Neural cell (in vitro differentiated cells): ENCODE data around the gene IQCM.

Source experiments
- CTCF ChIP-seq: fragments of 450-650 bp; IDR thresholded peaks from 2 replicates; pipeline ENCODE4 v1.5.1; 2014; ENCODE audit warnings: antibody characterized with exemption, mild to moderate bottlenecking, moderate library complexity; ENCODE audit not compliant: poor library complexity, severe bottlenecking
- EZH2 ChIP-seq: fragments of 200-600, 300-800 bp; shearing (Covaris generic), sonication (generic); IDR thresholded peaks from 2 replicates; pipeline ENCODE4 v1.6.1; 2014; ENCODE audit warnings: antibody characterized with exemption, low read length, borderline replicate concordance, mild to moderate bottlenecking; ENCODE audit not compliant: insufficient read depth, poor library complexity, severe bottlenecking
- RAD21 ChIP-seq: fragments of 450-650 bp; conservative IDR thresholded peaks from 2 replicates; pipeline ENCODE4 v1.6.1; 2014; ENCODE audit warnings: antibody characterized with exemption, mild to moderate bottlenecking, moderate library complexity

GRCh38 chr4:149716728-149717127 is 98.9 kb downstream of the IQCM start:
- TF ChIP-seq CTCF (no peak), EZH2 (no peak), RAD21 (no peak)
